Cardiac septum (tissue), 1 donor: Measurements from ENCODE around the gene PSD2. TPM values are rescaled to one million over a fixed set of nuclear protein-coding genes. Genes with fewer than 3 reads are reported as not detected.

ENCODE experiments used
- DNase-seq: peaks from one replicate; pipeline ENCODE4 v3.0.0-alpha.2; 2020; ENCODE audit warnings: low spot score
- intact Hi-C: fragments of 100-400 bp; cut with DNase I; formaldehyde crosslinking; loops from one replicate; pipeline ENCODE4 v1.14.0; 2022
- total RNA-seq: library from RNA; stranded (reverse); fragmentation: NEBNext Ultra II Directional; extraction: Animal tissue kit (Norgen Biotek cat#: 25700); gene quantifications from one replicate; pipeline ENCODE4 v1.2.1, GENCODE V29; 2021
- donor health status: DM: no; HTN: no; CAD: no.

Gene PSD2
- total RNA-seq, 1 donor from 2014 or later, result 0.08 TPM

DNA sequence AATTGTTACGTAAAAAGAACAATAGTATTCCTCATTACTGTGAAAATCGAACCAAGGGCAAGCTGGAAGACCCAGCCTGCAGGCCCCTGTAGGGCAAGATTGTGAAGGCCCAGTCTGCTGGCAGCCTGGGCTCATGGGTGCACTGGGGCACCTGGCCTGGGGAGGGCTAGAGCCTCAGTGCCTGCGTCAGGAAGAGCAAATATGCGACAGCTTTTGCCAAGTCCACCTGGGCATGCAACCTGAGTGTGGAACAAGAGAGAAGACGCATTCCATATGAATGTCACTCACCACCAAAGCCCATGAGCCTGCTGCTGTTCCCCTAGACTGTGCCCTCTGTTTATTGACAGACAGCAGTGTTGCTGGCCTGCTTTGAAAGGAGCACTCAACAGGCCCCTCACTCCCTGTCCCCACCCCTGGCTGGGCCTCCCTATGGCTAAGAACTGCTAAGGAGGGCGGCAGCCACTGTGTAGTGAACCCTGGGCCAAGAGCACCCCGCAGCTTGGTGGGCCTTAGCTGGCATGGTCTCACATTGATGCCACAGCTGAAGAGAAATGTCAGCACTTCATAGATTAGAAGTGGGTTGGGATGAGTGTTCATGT lies 28.2 kb downstream of the PSD2 start:
- intact Hi-C loops, result no loop called here
- DNase-seq, result peak; percentile 61

DNA sequence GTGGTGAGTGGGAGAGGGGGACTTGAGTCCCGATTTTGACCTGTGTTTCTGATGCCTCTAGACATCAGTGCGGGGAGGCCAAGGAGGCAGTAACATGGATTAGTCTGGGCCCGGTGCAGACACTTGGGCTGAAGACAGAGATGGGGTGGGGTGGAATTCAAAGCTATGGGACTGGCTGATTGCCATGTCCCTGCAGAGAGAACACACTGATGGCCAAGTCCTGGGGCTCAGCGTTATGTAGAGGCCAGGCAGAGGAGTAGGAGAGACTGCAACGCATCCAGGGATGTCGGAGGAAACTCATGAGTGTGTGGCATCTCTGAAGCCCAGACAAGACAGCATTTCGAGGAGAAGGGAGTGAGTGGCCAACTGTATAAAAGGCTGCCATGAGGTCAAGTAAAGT lies 30.1 kb downstream of the PSD2 start:
- peak; percentile 12 for DNase-seq
- intact Hi-C loops, result no loop called here

DNA sequence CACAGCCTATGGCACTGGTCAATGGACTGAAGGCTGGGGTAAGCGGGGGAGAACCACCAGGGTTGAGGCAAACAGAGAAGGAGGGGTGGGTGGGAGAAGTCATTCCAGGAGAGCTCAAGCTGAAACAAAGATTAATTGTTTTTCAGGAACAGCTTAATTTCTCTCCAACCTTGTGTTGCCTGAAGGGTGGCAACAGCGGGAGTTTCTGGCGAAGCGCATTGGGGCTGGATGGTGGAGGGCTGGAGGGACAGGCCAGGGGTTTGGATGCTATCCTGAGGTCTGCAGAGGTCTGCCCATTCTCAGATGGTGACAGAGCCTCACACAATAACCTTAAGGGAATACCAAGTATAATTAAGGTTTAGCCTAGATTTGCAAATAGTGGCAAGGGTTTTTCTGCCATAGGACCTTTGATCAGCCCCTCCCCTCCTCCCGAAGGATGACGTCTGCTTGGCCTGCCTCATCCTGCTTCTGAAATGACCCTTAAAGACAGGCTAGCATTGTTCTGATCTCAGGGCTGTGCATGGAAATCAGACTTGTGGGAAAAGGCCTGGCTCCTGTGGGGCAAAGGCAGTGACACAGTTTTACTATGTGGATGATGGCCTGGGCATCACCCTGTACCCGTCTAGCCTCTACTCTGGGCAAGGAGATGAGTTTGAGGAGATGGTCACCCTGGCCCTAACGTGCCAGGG lies 32.7 kb downstream of the PSD2 start:
- no peak for DNase-seq
- intact Hi-C loops, result no loop called here

GRCh38 chr5:139829471-139829870 lies 33.9 kb downstream of the PSD2 start:
- intact Hi-C loops, result no loop called here
- no peak for DNase-seq

GRCh38 chr5:139831624-139832023 lies 36.0 kb downstream of the PSD2 start:
- intact Hi-C loops, result no loop called here
- no peak for DNase-seq

GRCh38 chr5:139833525-139833924 lies 37.9 kb downstream of the PSD2 start:
- intact Hi-C loops, result no loop called here
- DNase-seq, result peak; percentile 35

DNA sequence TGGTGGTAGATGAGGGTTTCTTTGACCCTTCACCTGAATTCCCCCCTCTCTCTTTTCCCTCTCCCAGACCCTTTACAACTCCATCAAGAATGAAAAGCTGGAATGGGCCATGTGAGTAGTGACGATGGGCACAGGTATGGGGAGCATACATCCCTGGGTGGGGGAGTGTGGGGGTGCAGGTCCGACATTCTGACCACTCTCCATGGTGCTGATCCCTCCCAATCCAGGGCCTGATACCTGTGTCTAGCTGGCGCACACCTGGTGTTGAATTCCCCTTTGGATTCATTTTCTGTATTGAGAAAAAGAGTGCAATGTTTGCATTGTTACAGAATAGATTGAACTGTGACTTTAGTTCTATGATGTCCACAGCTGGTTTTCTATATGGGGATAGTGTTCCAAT lies 40.0 kb downstream of the PSD2 start:
- intact Hi-C loops, result no loop called here
- peak; percentile 53 for DNase-seq

DNA sequence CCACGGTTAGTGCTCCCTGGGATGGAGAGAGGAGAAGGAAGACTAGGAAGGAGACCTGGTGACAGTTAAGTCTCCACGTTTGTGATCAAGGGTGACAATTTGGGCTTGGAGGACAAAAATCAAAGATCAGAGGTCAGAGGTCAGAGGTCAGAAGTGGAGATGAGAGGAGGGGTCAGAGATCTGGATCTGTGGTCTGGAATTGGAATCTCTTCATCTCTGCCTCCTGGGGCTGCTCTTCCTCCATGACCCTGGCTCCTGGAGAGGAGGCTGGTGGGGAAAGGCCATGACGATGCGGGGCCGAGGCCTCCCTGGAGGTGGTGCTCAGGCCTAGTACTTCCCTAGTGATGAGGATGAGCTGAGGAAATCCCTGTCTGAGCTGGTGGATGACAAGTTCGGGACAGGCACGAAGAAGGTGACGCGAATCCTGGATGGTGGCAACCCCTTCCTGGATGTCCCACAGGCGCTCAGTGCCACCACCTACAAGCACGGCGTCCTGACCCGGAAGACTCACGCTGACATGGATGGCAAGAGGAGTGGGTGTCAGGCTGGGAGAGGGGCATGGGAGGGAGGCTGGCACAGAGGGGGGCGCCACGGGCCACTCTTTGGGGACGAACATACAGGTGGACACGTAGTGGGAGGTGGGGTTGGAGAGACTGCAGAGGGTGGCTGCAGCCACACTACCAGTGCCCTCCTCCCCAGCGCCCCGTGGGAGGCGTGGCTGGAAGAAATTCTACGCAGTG lies 41.0 kb downstream of the PSD2 start:
- intact Hi-C loops, result no loop called here
- DNase-seq, result peak; percentile 54

DNA sequence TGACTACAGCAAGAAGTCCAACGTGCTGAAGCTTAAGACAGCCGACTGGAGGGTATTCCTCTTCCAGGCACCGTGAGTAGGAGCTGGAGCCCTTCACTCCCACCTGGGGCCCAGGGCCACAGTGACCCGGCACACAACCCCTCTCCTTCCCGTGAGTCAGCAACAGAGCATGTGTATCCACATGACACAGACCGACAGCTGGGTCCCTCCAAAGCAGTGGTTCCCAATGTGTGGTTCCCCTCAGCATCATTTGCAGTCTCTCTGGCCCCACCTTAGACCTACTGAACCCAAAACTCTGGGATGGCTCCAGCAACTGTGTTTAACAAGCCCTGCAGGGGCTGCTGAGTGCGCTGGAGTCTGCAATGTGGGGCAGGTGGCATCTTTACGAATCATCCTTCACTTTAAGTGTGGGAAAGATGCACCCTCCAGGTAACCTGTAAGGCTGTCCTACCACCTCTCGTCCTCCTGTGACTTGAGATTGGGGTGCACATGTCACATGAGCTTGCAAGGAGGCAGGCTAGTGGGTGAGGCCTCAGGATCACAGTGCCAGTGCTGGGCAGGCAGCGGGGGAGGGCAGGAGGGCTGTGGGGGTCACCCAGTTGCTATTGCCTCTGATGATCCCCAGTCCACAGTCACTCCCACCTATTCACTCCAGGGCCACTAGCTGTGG lies 42.2 kb downstream of the PSD2 start:
- intact Hi-C loops, result no loop called here
- no peak for DNase-seq

- peak; percentile 72 for DNase-seq
- intact Hi-C loops, result no loop called here
Observed at GRCh38 chr5:139838381-139839197, 43.0 kb downstream of the PSD2 start.

- intact Hi-C loops, result no loop called here
- no peak for DNase-seq
Observed at GRCh38 chr5:139839232-139839815, 43.7 kb downstream of the PSD2 start.

DNA sequence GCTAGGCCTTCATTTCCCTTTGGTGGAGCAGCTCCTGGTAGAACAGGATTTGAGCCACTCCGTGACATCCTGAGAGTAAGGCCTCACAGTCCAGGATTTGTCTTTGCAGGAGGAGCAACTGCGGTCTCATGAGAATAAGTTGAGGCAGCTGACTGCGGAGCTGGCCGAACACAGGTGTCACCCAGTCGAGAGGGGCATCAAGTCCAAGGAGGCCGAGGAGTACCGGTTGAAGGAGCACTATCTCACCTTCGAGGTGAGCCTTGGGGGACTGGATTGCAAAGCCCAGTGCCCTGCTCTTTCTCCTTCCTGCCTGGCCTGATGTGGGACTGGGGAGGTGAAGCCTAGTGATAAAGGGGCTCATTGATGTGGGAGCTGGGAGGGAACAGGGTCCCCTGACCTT lies 44.3 kb downstream of the PSD2 start:
- intact Hi-C loops, result no loop called here
- peak; percentile 66 for DNase-seq

DNA sequence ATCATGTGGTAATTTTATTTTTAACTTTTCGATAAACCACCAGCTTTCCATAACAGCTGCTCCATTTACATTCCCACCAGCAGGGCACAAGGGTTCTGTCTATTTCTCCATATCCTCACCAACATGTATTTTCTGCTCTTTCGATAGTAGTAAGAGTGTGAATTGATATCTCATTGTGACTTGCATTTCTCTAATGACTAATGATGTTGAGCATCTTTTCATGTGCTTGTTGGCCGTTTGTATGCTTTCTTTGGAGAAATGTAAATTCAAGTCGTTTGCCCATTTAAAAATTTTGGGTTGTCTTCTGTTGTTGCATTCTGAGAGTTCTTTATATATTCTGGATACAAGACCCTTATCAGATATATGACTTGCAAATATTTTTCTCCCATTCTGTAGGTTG lies 45.9 kb downstream of the PSD2 start:
- intact Hi-C loops, result no loop called here
- DNase-seq, result no peak

DNA sequence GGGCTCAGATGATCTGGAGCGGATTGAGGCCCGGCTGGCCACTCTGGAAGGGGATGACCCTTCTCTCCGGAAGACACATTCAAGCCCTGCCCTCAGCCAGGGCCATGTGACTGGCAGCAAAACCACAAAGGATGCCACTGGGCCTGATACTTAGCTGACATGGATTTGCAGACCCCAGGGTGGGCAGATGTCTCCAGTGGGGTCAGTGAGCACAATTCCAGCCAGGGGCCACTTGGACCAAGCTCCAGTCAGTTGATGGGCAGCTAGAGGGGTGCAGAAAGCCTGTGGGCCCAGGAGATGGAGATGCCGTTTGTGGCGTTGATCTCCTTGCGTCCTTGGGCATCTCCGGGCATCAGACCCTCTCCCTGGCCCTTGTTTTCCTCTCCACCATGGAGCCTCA lies 46.7 kb downstream of the PSD2 start:
- intact Hi-C loops, result no loop called here
- no peak for DNase-seq

GRCh38 chr5:139843991-139844390 lies 48.4 kb downstream of the PSD2 start:
- no peak for DNase-seq
- intact Hi-C loops, result loop anchor here (1.0 kb wide), 1 partner anchor 56 kb away; no protein-coding TSS in a partner anchor

GRCh38 chr5:139844472-139845145 lies 49.0 kb downstream of the PSD2 start:
- intact Hi-C loops, result loop anchor here (1.0 kb wide), 1 partner anchor 56 kb away; no protein-coding TSS in a partner anchor
- DNase-seq, result no peak

GRCh38 chr5:139845846-139846681 lies 50.5 kb downstream of the PSD2 start:
- intact Hi-C loops, result no loop called here
- DNase-seq, result no peak

- intact Hi-C loops, result no loop called here
- DNase-seq, result no peak
Observed at GRCh38 chr5:139847091-139847490, 51.5 kb downstream of the PSD2 start.
